ENCODE measurements around the gene PPP1R9B.

DNA sequence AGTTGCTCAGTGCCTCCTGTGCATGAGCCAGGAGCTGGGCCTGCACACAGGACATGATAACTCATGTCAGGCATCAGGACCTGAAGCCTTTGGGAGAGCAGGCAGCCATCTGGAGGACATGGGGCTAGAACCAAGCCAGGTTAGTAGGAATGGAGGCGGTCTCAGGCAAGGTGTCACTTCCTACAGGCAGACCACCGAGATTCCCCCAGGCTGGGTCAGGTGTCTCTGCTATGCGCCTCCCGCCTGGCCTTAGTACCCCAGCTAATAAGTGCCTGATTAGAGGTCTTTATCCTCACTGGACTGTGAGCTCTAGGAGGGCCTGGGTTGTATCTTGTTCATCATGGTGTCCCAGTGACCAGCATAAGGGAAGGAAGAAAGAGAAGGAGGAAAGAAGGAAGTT lies 36.1 kb downstream of the PPP1R9B start:
- no peak for TF ChIP-seq EZH2 (IDR thresholded peaks at IDR 0.05; ENCODE audit: borderline replicate concordance, low read length)
- TF ChIP-seq, protein P1, sequence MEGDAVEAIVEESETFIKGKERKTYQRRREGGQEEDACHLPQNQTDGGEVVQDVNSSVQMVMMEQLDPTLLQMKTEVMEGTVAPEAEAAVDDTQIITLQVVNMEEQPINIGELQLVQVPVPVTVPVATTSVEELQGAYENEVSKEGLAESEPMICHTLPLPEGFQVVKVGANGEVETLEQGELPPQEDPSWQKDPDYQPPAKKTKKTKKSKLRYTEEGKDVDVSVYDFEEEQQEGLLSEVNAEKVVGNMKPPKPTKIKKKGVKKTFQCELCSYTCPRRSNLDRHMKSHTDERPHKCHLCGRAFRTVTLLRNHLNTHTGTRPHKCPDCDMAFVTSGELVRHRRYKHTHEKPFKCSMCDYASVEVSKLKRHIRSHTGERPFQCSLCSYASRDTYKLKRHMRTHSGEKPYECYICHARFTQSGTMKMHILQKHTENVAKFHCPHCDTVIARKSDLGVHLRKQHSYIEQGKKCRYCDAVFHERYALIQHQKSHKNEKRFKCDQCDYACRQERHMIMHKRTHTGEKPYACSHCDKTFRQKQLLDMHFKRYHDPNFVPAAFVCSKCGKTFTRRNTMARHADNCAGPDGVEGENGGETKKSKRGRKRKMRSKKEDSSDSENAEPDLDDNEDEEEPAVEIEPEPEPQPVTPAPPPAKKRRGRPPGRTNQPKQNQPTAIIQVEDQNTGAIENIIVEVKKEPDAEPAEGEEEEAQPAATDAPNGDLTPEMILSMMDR (IDR thresholded peaks at IDR 0.05; ENCODE audit: low read length), result no peak
